K562 (cell line): ENCODE results near the gene BTBD1. TPM values are rescaled to one million over a fixed set of nuclear protein-coding genes. Genes with fewer than 3 reads are reported as not detected.

Experiments
- CREM ChIP-seq: IDR thresholded peaks from 2 replicates; pipeline ENCODE4 v1.6.1; 2014; ENCODE audit warnings: antibody characterized with exemption, low read depth
- GATAD2A ChIP-seq: fragments of 450-650 bp; IDR thresholded peaks from 2 replicates; pipeline ENCODE4 v1.6.1; 2017
- HOXB6 ChIP-seq: fragments of 250-450 bp; sonication (Bioruptor Pico); IDR thresholded peaks from 2 replicates; pipeline ENCODE4 v1.5.1; 2022; ENCODE audit warnings: mild to moderate bottlenecking, borderline replicate concordance
- POLR2G ChIP-seq: fragments of 200-400 bp; formaldehyde crosslinking; IDR thresholded peaks from 2 replicates; pipeline ENCODE4 v1.6.1; 2017; ENCODE audit warnings: low read depth, mild to moderate bottlenecking, antibody characterized with exemption, low read length, moderate library complexity
- TAL1 ChIP-seq: fragments of 450-650 bp; IDR thresholded peaks from 2 replicates; pipeline ENCODE4 v1.6.1; 2016; ENCODE audit warnings: mild to moderate bottlenecking
- ZKSCAN8 ChIP-seq: fragments of 200-800 bp; sonication (Bioruptor generic); IDR thresholded peaks from 2 replicates; pipeline ENCODE4 v1.6.1; 2016; ENCODE audit warnings: missing genetic modification characterization, missing compliant biosample characterization
- ZNF311 ChIP-seq: fragments of 250-450 bp; sonication (Bioruptor Pico); IDR thresholded peaks from 2 replicates; pipeline ENCODE4 v1.4.0; 2020; ENCODE audit warnings: mild to moderate bottlenecking, moderate library complexity
- ZNF780A ChIP-seq: fragments of 250-450 bp; sonication (Bioruptor Pico); IDR thresholded peaks from 2 replicates; pipeline ENCODE4 v1.5.0; 2021; ENCODE audit warnings: mild to moderate bottlenecking
- polyA plus RNA-seq, 8 experiments: library from polyadenylated mRNA; depleted of rRNA in 4 of 8; stranded (reverse) in 5 of 8; unstranded in 3 of 8; fragments of >200 nt; fragmentation: Nextera tagmentation in 2 of 8; fragmentation: Illumina TruSeq in 1 of 8; extraction: Ambion mirVana in 2 of 8; extraction: Trizol in 1 of 8; gene quantifications; 2 replicates each; pipeline versions ENCODE4 v1.2.1 to v1.2.3, GENCODE V29; 2011 to 2014; ENCODE audit warnings: inconsistent platforms in 1 of 8, missing spikeins in 1 of 8
- total RNA-seq, 7 experiments: library from RNA; depleted of rRNA in 6 of 7; stranded (reverse); fragments of >200 nt in 6 of 7; fragmentation: Illumina TruSeq in 2 of 7; extraction: Trizol in 2 of 7; gene quantifications; 2 replicates each; pipeline versions ENCODE4 v1.2.1 to v1.2.3, GENCODE V29; 2011 to 2021; ENCODE audit warnings: low replicate concordance in 1 of 7
- TF ChIP-seq, protein P1 (sequence below): fragments of 250-450 bp; sonication (Bioruptor Pico); IDR thresholded peaks from 2 replicates; pipeline ENCODE4 v1.8.0; 2022; ENCODE audit warnings: inconsistent platforms, mild to moderate bottlenecking, moderate library complexity, borderline replicate concordance
- TF ChIP-seq, protein P2 (sequence below): sonication (generic); formaldehyde crosslinking; IDR thresholded peaks from 2 replicates; pipeline ENCODE4 v1.8.1; 2023; ENCODE audit warnings: missing genetic modification reagents, mild to moderate bottlenecking, borderline replicate concordance
- TF ChIP-seq, protein P3 (sequence below): fragments of 250-450 bp; sonication (Bioruptor Pico); IDR thresholded peaks from 2 replicates; pipeline ENCODE4 v1.5.0; 2021
- TF ChIP-seq, protein P4 (sequence below): sonication (generic); formaldehyde crosslinking; IDR thresholded peaks from 2 replicates; pipeline ENCODE4 v1.8.0; 2023; ENCODE audit warnings: mild to moderate bottlenecking, missing genetic modification reagents
- TF ChIP-seq, protein P5 (sequence below): fragments of 450-650 bp; formaldehyde crosslinking; IDR thresholded peaks from 2 replicates; pipeline ENCODE4 v1.4.0; 2022; ENCODE audit warnings: missing genetic modification characterization

The BTBD1 gene
- total and polyA plus RNA-seq, 9 of the 15 experiments (the other 6 are each of a cell fraction or from before 2014, with no cell fraction given) = 19.4 to 106 (median 90.4) TPM

DNA sequence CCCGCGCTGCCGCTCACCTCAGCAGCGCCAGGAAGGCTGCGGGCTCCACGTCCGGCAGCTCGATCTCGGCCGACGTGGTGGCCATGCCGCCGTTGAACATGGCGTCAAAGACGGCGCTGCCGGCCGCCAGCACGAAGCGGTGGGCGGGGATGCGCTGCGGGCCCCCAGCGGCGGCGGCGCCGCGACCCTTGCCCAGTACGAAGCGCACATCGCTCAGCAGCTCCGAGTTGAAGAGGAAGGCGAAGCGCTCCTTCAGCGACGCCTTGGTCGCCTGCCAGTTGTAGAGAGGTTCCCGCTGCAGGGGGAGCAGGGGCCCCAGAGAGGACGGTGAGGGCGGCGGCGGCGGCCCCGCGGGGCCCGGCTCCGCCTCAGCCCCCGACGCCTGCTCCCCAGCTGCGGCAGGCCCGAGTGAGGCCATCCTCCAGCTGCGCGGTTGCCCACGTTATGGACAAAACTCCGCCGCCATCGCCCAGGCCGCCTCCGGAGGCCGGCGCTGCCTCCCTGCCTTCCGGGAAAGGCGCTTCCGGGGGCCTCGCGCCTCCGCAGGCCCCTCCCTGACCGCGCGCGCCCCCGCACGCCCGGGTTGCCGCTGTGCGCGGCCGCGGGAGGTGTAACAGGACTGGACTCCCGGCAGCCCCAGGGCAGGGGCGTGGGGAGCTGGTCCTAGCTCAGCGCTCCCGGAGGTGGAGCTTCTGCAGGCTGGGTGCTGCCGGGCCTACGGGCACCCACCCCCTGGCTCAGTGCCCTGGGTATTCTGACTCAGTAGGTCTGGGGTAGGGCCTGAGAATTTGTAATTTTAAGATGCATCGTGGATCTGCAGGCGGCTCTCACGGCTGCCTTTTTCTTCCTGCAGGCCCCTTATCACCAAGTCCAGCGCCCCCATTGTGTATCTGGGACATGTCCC lies at the start of gene BTBD1 (continued):
- TF ChIP-seq, protein P1, sequence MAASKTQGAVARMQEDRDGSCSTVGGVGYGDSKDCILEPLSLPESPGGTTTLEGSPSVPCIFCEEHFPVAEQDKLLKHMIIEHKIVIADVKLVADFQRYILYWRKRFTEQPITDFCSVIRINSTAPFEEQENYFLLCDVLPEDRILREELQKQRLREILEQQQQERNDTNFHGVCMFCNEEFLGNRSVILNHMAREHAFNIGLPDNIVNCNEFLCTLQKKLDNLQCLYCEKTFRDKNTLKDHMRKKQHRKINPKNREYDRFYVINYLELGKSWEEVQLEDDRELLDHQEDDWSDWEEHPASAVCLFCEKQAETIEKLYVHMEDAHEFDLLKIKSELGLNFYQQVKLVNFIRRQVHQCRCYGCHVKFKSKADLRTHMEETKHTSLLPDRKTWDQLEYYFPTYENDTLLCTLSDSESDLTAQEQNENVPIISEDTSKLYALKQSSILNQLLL = no peak
- TF ChIP-seq TAL1 = no peak
- TF ChIP-seq, protein P2, sequence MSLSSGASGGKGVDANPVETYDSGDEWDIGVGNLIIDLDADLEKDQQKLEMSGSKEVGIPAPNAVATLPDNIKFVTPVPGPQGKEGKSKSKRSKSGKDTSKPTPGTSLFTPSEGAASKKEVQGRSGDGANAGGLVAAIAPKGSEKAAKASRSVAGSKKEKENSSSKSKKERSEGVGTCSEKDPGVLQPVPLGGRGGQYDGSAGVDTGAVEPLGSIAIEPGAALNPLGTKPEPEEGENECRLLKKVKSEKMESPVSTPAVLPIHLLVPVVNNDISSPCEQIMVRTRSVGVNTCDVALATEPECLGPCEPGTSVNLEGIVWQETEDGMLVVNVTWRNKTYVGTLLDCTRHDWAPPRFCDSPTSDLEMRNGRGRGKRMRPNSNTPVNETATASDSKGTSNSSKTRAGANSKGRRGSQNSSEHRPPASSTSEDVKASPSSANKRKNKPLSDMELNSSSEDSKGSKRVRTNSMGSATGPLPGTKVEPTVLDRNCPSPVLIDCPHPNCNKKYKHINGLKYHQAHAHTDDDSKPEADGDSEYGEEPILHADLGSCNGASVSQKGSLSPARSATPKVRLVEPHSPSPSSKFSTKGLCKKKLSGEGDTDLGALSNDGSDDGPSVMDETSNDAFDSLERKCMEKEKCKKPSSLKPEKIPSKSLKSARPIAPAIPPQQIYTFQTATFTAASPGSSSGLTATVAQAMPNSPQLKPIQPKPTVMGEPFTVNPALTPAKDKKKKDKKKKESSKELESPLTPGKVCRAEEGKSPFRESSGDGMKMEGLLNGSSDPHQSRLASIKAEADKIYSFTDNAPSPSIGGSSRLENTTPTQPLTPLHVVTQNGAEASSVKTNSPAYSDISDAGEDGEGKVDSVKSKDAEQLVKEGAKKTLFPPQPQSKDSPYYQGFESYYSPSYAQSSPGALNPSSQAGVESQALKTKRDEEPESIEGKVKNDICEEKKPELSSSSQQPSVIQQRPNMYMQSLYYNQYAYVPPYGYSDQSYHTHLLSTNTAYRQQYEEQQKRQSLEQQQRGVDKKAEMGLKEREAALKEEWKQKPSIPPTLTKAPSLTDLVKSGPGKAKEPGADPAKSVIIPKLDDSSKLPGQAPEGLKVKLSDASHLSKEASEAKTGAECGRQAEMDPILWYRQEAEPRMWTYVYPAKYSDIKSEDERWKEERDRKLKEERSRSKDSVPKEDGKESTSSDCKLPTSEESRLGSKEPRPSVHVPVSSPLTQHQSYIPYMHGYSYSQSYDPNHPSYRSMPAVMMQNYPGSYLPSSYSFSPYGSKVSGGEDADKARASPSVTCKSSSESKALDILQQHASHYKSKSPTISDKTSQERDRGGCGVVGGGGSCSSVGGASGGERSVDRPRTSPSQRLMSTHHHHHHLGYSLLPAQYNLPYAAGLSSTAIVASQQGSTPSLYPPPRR = peak; percentile 92; the same call in 1 of the 2 replicates
- TF ChIP-seq HOXB6 (CRISPR knock-in tag) = no peak
- 0 out of 2 replicates have a peak, but pooled peaks have one; percentile 33 for TF ChIP-seq GATAD2A
- TF ChIP-seq, protein P3, sequence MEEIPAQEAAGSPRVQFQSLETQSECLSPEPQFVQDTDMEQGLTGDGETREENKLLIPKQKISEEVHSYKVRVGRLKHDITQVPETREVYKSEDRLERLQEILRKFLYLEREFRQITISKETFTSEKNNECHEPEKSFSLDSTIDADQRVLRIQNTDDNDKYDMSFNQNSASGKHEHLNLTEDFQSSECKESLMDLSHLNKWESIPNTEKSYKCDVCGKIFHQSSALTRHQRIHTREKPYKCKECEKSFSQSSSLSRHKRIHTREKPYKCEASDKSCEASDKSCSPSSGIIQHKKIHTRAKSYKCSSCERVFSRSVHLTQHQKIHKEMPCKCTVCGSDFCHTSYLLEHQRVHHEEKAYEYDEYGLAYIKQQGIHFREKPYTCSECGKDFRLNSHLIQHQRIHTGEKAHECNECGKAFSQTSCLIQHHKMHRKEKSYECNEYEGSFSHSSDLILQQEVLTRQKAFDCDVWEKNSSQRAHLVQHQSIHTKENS (CRISPR knock-in tag) = no peak
- peak; percentile 30 for TF ChIP-seq CREM
- no peak for TF ChIP-seq ZKSCAN8 (CRISPR knock-in tag)
- TF ChIP-seq, protein P4, sequence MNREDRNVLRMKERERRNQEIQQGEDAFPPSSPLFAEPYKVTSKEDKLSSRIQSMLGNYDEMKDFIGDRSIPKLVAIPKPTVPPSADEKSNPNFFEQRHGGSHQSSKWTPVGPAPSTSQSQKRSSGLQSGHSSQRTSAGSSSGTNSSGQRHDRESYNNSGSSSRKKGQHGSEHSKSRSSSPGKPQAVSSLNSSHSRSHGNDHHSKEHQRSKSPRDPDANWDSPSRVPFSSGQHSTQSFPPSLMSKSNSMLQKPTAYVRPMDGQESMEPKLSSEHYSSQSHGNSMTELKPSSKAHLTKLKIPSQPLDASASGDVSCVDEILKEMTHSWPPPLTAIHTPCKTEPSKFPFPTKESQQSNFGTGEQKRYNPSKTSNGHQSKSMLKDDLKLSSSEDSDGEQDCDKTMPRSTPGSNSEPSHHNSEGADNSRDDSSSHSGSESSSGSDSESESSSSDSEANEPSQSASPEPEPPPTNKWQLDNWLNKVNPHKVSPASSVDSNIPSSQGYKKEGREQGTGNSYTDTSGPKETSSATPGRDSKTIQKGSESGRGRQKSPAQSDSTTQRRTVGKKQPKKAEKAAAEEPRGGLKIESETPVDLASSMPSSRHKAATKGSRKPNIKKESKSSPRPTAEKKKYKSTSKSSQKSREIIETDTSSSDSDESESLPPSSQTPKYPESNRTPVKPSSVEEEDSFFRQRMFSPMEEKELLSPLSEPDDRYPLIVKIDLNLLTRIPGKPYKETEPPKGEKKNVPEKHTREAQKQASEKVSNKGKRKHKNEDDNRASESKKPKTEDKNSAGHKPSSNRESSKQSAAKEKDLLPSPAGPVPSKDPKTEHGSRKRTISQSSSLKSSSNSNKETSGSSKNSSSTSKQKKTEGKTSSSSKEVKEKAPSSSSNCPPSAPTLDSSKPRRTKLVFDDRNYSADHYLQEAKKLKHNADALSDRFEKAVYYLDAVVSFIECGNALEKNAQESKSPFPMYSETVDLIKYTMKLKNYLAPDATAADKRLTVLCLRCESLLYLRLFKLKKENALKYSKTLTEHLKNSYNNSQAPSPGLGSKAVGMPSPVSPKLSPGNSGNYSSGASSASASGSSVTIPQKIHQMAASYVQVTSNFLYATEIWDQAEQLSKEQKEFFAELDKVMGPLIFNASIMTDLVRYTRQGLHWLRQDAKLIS = peak; percentile 85; the same call in 1 of the 2 replicates
- TF ChIP-seq ZNF311 (CRISPR knock-in tag) = peak; percentile 65; the same call in 1 of the 2 replicates
- TF ChIP-seq, protein P5, sequence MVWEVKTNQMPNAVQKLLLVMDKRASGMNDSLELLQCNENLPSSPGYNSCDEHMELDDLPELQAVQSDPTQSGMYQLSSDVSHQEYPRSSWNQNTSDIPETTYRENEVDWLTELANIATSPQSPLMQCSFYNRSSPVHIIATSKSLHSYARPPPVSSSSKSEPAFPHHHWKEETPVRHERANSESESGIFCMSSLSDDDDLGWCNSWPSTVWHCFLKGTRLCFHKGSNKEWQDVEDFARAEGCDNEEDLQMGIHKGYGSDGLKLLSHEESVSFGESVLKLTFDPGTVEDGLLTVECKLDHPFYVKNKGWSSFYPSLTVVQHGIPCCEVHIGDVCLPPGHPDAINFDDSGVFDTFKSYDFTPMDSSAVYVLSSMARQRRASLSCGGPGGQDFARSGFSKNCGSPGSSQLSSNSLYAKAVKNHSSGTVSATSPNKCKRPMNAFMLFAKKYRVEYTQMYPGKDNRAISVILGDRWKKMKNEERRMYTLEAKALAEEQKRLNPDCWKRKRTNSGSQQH (CRISPR knock-in tag) = no peak
- TF ChIP-seq POLR2G = peak; percentile 100
- no peak for TF ChIP-seq ZNF780A (CRISPR knock-in tag)
